ENCODE data around the gene SNX6.

SNX6 gene

DNA sequence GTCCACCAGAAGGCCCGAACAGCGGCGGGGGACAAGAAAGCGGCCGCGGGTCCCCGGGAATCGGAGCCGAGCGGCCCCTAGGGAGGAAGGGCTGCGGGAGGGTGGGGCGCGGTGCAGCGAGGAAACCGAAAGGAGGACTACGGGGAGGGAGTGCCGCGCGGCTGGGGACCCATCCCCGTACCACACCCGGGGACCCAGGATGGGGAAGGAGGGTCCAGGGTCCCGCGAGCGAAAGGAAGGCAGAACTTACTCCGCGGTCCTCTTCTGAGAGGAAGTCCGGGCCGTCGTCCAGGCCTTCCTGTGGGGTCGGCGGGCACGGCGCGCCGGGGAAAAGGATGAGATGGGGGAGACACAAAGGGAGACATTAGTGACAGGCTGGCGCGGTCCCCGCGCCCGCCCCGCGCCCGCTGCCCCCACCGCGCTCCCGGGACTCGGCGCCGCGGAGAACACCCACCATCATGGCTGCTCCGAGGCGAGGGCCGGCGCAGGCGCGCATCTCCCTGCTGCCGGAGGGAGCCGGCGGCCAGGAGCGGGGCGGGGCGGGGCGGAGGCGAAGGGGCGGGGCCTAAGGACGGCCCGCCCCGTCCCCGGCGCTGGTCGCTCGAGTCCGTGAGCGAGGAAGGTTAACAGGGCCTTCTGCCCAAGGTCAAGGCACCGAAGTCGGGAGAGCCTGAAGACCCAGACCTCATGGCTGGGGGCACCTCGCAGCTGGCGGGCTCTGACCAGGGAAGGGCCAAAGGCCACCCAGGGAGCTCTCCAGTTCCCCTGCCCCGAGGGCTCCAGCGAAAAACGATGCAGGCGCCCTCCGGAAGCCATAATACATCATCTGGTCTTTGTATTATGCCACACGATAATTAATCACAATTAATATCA is at the start of gene SNX6:
TSS of gene SNX6 (minus strand) at position 492 of the 873 bp plus-strand sequence. CDS start at position 460, 32 bp downstream.
- TF ChIP-seq, protein P1, sequence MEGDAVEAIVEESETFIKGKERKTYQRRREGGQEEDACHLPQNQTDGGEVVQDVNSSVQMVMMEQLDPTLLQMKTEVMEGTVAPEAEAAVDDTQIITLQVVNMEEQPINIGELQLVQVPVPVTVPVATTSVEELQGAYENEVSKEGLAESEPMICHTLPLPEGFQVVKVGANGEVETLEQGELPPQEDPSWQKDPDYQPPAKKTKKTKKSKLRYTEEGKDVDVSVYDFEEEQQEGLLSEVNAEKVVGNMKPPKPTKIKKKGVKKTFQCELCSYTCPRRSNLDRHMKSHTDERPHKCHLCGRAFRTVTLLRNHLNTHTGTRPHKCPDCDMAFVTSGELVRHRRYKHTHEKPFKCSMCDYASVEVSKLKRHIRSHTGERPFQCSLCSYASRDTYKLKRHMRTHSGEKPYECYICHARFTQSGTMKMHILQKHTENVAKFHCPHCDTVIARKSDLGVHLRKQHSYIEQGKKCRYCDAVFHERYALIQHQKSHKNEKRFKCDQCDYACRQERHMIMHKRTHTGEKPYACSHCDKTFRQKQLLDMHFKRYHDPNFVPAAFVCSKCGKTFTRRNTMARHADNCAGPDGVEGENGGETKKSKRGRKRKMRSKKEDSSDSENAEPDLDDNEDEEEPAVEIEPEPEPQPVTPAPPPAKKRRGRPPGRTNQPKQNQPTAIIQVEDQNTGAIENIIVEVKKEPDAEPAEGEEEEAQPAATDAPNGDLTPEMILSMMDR (IDR thresholded peaks at IDR 0.05; ENCODE audit: extremely low read depth, missing control alignments), result no peak
- DNase-seq (ENCODE audit: low spot score), result peak; percentile 99

DNA sequence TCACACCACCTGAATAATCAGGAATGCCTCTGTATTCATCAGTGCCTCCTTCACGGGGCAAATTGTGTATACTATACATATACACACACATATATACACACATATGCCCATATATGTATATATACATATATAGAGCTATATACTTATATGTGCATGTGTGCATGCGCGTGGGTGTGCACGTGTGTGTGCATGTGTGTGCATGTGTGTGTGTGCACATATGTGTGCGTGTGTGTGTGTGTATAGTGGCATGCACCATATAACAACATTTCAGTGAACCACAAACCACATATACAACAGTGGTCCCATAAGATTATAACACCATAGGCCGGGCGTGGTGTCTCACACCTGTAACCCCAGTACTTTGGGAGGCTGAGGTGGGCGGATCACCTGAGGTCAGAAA is 48.8 kb upstream of the SNX6 start:
- DNase-seq (ENCODE audit: low spot score), result no peak
- TF ChIP-seq, protein P1 (IDR thresholded peaks at IDR 0.05; ENCODE audit: extremely low read depth, missing control alignments), result no peak

DNA sequence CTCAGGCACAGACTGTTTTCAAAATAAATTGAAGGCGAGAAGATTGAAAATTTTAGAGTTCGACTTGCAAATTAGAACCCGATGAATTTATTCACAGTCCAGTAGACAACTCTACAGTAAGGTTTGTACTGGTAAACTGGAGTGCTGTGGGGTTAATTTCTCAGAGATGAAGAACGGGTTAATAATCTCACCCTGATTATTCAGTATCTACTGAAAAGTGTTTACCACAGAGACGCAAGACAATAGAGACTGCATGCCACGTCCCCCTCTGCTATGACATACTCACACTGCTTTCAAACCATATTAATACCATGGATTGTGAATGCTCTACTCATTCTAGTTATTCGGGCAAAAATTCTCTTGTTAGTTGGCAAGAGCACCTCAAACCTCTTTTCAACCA is 48.4 kb upstream of the SNX6 start:
- DNase-seq (ENCODE audit: low spot score), result no peak
- TF ChIP-seq, protein P1 (IDR thresholded peaks at IDR 0.05; ENCODE audit: extremely low read depth, missing control alignments), result no peak

DNA sequence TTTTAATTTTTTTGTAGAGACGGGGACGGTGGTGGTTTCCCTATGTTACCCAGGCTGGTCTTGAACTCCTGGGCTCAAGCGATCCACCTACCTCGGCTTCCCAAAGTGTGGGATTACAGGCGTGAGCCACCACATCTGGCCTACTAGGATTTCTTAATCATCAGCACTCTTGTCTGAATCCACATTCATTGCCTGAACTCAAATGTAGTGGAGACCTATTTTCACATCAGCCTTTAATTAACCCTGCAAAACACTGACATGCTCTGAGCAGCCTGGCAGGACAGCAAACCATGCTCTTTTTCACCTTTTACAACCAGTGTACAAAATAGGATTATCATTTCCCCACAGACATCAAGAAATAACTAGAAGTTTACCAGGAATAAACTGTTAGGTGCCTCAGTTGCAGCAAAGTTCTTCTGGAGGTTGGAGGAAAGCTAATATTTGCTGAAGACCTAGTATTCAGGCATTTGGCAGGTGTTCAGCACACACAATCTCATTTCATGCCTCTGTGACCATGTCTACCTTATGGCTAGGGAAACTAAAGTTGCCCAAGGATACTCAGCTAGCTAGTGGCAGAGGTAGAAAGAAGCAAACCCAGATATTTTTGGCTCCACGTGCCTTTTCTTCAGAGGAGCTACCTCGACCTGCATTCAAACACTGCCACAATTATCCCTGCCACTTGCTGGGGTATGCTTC is 46.7 kb upstream of the SNX6 start:
- no peak for DNase-seq (ENCODE audit: low spot score)
- TF ChIP-seq, protein P1 (IDR thresholded peaks at IDR 0.05; ENCODE audit: extremely low read depth, missing control alignments), result no peak

DNA sequence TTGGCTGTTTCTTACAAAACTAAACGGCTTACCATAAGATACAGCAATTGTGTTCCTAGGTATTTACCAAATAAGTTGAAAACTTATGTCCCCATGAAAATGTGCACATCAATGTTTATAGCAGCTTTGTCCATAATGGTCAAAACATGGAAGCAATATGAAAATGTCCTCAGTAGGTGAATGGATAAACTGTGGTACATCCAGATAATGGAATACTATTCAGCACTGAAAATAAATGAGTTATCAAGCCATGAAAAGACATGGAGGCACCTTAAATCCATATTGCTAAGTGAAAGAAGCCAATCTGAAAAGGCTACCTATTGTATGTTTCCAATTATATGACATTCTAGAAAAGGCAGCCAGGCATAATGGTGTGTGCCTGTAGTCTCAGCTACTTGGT is 43.8 kb upstream of the SNX6 start:
- DNase-seq (ENCODE audit: low spot score), result no peak

DNA sequence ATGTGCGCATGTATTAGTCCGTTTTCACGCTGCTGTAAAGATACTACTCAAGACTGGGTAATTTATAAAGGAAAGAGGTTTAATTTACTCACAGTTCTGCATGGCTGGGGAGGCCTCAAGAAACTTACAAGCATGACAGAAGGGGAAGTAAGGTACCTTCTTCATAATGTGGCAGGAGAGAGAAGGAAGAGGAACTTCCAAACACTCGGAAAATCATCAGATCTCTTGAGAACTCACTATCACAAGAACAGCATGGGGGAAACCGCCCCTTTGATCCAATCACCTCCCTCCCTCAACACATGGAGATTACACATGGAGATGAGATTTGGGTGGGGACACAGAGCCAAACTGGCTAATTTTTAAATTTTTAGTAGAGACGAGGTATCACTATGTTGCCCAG is 41.8 kb upstream of the SNX6 start:
- TF ChIP-seq, protein P1 (IDR thresholded peaks at IDR 0.05; ENCODE audit: extremely low read depth, missing control alignments), result no peak

More for the DNA sequence above, 43.8 kb upstream of the SNX6 start:
- TF ChIP-seq, protein P1 (IDR thresholded peaks at IDR 0.05; ENCODE audit: extremely low read depth, missing control alignments), result no peak

DNA sequence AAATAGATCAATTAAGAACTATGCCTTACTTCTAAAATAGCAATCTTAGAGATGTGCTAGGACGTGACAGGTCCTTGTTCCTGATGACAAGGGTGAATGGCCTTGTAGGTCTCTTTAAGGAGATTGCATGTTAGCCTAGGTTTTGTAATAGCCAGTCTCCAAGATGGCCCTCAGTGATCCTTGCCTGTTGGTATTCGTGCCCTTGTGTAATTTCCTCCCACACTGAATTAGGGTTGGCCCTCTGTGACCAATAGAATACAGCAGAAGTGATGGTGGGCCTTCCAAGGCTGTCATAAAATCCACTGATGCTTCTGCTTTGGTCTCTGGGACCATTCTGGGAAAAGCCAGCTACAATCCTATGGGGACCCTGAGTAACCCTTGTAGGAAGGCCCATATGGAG is 38.2 kb upstream of the SNX6 start:
- TF ChIP-seq, protein P1 (IDR thresholded peaks at IDR 0.05; ENCODE audit: extremely low read depth, missing control alignments), result no peak
- no peak for DNase-seq (ENCODE audit: low spot score)

More for the DNA sequence above, 41.8 kb upstream of the SNX6 start:
- no peak for DNase-seq (ENCODE audit: low spot score)
